ENCODE results near the gene THRB.

Gene THRB

GRCh38 chr3:24258260-24258659 lies 236.4 kb downstream of the THRB start:
- no peak for DNase-seq

DNA sequence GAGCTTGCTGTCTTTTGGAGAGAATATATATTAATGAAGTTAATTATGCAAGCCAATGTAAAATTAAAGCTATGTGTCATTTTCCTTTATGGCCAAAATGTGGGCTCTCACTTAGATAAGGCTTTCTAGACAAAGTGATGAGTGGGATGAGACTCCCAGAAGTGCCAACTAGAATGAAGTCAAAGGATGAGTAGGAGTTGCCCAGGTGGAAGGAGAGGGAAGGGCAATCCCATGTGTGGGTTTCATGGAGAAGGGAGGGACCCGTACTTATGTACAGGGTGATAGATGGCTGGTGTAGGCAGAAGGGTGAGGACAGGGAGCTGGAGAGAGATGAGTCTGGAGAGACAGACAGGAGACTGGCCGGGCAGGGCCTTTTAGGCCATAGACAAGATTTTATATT lies 239.2 kb downstream of the THRB start:
- DNase-seq = no peak

GRCh38 chr3:24254649-24255048 lies 240.0 kb downstream of the THRB start:
- DNase-seq = no peak

DNA sequence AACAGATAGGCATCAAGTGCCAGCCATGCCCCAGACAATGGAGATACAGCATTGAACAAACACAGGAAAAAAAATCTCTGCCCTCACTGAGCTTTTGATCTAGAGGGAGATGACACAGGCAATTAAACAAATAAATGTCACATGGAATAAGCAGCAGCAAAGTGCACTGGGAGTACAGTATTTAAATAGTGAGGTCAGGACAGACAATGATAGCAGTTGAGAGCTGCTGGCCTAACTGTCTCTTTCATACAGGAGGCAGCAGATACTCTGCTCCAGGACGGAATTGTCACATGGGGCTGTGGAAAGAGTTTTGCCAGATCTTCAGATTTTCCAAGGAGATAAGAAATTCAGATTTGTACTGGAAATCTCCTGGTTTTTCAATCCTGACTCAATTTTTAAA lies 241.3 kb downstream of the THRB start:
- no peak for DNase-seq

DNA sequence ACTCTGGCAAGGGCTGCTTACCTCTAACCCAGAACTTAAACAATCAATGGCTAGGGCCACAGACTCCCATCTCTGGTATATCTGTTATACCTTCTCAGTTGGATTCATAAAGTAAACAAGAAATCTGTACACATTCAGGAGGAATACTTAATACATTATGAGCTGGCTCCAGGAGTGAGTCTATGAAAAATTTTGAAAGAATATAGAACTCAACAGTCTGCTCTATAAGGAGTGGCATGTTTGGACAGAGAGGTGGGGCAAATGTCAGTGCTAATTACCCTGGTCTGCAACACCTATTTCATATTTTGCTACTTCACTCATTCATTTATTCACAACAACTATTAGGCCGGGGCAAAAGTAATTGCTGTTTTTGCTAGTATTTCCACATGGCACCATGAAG lies 245.1 kb downstream of the THRB start:
- DNase-seq = no peak

DNA sequence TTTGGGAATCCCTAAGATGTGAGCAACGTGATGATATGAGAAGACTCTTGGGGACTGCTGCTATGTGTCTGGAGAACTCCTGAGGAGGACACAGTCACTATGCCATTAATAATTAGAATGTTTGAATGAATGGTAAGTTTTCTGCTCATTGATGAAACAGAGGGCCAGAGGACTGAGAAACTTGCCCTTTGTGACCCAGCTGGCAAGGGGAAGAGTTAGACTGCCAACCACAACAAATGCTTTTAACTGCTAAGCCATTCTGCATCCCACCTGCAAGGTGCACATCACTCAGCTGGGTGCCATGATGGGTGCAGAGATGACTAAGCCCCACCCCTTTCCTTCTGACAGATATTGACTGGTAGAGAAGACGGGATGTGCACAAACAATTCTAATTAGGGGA lies 249.6 kb downstream of the THRB start:
- DNase-seq = no peak

DNA sequence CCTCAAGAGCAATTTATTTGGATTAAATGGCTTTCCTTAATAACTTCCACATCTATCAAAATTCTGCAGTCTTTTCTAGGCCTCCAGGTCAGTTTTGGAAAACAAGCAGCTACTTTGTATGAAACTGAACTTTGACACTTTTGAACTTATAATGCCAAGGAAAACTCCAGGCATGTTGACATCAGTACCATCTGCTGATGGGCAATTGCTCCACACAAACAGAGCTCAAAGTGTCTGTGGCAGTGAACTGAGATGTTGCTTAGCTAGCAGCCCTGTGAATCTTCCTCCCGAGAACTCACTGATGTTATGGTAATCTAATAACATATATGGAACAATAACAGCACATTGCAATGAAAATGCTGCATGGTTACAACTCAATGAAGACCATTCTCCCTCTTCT lies 250.2 kb downstream of the THRB start:
- DNase-seq = no peak

DNA sequence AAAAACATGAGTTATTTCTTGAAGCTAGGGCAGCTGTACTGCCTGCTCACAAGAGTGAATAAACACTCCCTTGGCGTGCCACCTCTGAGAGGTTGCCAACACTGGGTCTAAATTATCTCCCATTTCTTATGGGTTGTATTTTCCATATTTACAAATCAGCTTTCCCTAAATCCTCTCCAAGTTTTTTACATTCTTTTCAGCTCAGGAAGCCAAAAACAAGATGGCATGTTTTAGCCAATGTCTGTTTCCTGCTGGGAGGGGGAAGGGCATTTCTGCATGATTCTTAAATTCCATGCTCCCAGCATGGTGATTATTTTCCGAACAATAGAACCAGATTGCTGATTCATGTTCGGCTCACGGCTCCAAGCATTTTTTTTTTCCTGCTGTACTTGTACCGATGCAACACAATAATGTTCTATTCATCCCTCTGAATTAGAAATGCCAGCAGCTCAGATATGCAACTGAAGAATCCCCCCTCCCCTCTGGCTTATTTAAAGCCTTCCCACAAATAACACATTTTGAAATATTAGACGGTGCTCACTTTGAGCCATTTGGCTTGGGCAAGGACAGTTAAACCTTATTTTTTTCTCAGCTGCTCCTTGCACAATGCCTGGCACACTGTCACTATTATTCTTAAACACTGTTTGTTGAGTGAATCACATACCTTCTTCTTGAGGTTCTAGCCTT lies 252.5 kb downstream of the THRB start:
- no peak for DNase-seq

DNA sequence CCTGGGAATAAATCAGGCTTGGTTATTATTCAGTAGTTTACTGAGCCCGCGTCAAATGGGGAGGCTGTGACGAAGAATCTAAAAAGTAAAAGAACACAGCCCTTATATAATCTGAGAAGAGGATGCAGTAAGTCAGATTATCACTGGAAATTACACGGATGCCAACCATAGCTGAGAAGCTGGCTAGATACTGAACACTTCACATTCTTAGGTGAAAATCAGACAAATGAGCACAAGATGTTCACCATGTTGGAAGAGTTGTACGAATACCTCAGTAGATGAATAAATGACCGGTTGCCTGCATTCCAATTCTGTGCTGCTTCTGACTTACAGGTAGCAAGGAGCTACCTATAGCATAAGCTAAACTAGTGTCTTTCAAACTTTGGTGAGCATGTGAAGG lies 254.3 kb downstream of the THRB start:
- no peak for DNase-seq

DNA sequence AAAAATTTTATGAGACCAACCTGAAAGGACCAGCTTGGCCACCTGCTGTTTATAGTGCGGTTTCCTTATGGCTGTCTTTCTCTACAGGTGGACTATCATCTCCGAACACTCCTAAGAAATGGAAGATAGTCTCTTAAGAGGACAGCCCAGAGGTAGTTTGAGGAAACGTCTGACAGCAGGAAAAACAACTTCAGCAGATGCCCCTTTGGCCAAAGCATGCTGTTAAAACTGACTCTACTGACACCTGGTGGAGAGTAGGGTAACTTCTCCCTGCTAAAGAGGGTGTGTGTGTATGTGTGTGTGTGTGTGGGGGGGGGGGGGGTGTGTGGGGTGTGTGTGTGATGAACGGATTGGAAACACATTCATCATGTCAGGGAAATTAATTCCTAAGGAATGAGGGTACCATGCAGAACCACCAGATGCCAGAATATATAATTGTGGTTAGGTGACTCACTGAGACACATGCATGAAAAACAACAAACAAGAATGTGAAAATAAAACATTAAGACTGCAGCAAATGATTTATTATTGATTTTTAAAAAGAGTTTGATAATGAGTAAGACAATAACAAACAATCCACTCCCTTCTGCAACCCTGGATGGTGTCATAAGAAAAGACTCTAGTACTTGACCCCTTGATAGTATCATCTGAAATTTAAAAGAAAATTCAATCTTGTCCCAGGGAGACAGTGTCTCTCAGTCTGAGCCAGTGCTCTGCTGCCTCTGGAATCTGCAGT lies 256.5 kb downstream of the THRB start:
- no peak for DNase-seq

GRCh38 chr3:24235121-24235520 lies 259.5 kb downstream of the THRB start:
- DNase-seq = no peak

GRCh38 chr3:24232784-24233183 lies 261.9 kb downstream of the THRB start:
- DNase-seq = no peak

DNA sequence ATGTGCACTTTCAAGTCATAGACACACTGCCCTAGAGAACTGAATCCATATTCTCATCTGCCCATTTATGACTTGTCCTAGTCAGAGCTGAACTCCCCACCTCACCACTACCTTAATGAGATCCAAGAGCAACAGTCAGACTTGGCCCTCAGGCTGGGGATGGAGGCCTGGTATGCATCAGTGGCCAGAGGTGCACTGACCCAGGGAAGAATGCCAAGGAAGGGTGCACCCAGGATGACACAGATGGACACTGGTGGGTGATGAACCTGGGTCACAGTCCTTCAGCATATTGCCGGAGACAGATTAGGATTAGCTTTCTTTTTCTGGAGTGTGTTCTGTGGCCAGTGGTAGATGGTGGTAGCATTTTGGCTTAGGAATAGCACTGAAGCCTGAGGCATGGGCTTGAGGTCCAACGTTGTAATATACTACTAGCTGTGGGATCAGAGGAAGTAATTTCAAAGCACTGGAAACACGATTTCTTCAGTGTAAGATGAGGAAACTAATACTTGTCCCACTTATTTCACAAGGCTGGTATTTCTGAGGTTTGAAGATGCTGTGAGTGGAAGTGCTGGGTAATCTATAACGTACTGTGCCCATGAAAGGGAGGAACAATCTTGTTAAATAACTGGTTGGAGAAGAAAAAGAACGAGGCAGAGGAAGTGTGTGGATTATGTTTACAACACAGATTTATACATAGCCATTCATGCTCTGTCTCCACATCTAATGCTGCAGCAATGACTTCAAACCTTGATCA lies 265.0 kb downstream of the THRB start:
- DNase-seq = no peak

- no peak for DNase-seq
Measured at GRCh38 chr3:24227635-24228034, 267.0 kb downstream of the THRB start.

- DNase-seq = no peak
Measured at GRCh38 chr3:24226397-24226796, 268.3 kb downstream of the THRB start.

GRCh38 chr3:24225385-24225950 lies 269.2 kb downstream of the THRB start:
- DNase-seq = no peak

DNA sequence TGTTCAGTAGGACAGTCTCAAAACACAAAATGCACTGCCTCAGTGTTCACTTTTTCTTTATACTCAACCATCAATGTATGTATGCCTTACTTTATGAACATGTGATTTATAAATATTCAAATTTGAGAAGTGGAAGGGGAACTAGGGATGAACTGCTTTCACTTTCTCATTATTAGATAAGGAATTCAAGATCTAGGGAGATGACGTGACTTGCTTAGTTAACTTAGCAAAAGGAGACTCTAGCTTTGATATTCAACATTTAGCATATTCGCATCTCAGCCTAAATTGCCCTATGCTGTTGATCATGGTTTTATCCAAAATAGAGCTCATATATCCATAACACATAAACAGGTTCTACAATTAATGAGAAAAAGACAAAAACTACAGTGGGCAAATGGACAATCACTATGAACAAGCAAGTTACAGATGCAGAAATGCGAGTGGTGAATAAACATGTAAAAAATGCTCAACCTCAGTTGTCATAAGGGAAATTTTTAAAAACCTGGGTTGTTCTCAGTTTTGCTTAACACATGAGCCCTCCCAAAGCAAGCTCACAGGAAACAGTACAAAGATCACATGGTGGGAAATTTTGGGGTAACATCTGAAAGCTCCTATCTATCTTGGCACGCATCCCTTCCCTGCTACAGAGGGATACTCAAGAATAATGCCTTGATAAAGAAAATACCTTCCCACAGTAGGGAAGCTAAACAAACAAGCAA lies 269.8 kb downstream of the THRB start:
- DNase-seq = no peak

DNA sequence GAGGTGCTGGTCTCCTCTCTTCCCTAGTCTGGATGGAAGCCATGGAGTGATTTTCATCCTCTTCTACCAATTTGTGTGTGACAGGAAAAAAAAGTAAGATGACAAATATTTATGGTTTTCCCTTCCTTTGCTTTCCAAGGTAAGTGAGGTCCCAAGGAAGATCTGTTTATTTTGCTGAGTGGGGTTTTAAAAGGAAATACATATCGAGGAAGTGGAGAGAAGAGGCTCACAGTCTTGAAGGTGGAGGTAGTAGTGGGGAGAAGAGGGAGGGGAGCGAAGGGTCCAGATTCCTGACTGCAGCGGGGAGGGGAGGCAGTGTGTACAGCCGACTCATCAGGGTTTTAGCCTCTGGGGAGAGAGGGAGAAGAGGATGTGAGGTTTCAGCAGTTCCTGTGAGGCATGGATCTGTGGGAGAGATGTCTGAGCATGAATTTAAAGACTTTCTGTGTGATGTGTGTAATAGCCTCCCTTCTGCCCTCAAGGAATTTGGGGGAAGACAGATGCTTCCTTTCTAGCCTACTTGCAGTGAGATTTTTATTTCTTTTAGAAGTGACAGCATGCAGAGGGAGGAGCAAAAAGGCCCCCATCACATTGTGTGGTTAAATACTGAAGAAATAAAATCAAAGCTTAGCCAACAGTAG lies 272.4 kb downstream of the THRB start:
- no peak for DNase-seq

DNA sequence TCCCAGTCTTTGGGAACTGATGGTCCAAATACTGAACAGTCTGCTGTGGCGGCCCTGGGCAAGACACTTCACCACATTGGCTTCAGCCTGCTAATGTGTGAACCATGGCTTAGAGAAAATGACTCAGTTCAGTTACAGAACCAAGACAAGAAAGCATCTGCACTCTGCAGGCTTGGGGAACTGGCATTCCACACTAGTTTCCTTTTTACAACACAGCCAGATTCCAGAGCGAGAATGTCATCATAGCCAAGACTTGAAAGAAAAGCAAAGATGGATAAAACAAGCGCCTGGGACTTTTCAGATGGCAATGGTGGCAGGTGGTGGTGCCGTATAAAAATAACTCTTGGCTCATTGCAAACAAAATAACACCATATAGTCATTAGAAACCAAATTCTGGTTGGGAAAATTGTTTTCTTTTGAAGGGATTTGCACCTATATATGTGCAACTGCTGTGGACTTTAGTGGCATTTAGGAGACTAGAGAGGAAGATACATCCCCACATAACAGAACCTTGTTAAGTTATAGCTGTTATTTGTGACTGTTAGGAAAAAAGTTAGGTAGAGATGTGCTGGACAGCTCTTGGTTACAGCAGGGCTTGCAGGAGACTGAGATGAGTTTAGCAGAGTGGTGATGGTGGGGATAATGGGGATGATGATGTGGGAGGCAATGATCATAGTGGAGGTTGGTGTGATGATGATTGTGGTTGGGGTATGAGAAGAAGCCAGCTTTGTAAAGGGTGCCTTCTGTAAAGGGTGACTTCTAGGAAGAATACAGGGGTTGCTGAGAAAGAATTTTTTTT lies 273.6 kb downstream of the THRB start:
- DNase-seq = no peak

GRCh38 chr3:24215502-24215901 lies 279.1 kb downstream of the THRB start:
- DNase-seq = no peak

- no peak for DNase-seq
Measured at GRCh38 chr3:24211381-24211780, 283.3 kb downstream of the THRB start.

DNA sequence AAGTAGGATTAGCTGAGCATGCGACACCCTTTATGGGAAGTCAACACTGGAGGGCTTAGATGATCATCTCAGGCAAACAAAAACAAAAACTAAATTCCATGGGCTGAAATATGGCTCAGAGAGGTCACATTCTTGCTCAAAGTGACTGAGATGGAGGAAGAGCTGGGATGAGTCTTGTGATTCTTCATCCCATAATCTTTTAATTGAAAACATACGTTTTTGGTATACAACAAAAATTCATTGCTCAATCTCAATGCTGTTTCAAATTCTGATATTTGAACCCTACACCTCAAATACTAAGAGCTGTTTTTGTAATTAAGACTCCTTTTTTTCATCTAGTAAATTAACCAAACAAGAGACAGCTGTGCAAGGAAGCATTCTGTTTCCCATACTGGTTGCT lies 292.6 kb downstream of the THRB start:
- DNase-seq = no peak

Data from activated T-cell treated with anti-CD3 and anti-CD28 coated beads for 4 hours (primary cell).